Activated effector memory CD4-positive, alpha-beta T cell treated with anti-CD3 and anti-CD28 coated beads, Interleukin-2, amount 50 U/mL, for 16 hours (primary cell): Measurements from ENCODE around the gene U2AF2.
A peak's percentile ranks its signal among the peaks of the same experiment; 100 is the strongest.

Experiments used
- DNase-seq: peaks from one replicate; pipeline ENCODE4 v3.0.0-alpha.2; 2020

Gene U2AF2

GRCh38 chr19:55622242-55622969 is 32.4 kb upstream of the U2AF2 start:
- no peak for DNase-seq

DNA sequence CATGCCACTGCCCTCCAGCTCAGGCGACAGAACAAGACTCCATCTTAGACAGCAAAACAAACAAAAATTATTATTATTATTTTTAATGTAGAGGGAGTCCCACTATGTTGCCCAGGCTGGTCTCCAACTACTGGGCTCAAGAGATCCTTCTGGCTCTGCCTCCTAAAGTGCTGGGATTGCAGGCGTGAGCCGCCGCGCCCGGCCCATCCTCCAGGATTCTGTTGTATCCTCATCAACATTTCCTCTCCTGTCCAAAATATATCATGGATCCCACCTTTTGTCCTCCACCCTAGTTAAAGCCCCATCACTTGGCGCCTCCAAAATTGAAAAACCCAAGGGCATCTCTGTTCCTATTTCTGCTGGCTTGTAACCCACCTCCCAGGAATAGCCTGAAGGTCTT is 31.7 kb upstream of the U2AF2 start:
- DNase-seq = no peak

- DNase-seq = no peak
Observed at GRCh38 chr19:55623561-55623960, 31.3 kb upstream of the U2AF2 start.

- DNase-seq = peak; percentile 97
Observed at GRCh38 chr19:55624109-55625003, 30.5 kb upstream of the U2AF2 start, which contains the start of gene ZNF784. Gene ZNF784, minus strand, starts transcription at chr19:55624566. Its CDS starts 5 bp downstream, at chr19:55624561.

- DNase-seq = no peak
Observed at GRCh38 chr19:55625004-55625326, 29.9 kb upstream of the U2AF2 start.

GRCh38 chr19:55626350-55626749 is 28.5 kb upstream of the U2AF2 start:
- peak; percentile 82 for DNase-seq

DNA sequence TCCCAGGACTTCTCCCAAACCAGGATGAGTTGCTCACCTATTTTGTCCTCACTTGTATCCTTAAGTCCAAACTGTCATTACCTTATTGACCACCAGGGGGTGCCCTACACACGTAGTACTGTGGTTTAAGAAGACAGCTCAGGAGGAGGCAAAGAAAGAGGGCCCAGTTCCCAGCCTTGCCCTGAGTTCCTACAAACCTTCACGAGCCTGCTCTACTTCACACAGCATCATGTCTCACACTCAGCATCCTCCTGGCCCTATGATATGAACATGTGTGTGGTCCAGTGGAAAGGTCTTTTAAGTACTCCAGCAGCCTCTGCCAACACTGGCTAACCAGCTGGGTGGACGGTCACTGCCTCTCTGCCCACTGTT is 22.4 kb upstream of the U2AF2 start:
- DNase-seq = peak; percentile 91

DNA sequence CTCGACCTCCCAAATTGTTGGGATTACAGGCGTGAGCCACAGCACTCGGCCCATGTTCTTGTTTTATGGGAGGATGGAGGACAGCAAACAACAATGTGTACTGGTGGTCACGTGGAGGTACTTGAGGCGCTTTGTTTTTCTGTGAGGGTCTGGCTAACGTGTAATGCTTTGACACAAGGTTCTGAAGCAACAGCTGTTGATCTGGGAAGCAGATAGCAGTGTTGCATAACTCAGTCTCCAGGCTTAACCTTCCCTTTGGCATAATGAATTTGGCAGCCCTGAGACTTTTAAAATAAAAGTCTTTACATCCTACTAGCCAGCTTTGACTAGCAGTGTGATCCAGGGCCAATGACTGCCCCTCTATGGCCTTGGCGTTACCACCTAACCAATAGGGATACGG is 21.0 kb upstream of the U2AF2 start:
- DNase-seq = no peak

- DNase-seq = no peak
Observed at GRCh38 chr19:55635334-55635717, 19.5 kb upstream of the U2AF2 start.

DNA sequence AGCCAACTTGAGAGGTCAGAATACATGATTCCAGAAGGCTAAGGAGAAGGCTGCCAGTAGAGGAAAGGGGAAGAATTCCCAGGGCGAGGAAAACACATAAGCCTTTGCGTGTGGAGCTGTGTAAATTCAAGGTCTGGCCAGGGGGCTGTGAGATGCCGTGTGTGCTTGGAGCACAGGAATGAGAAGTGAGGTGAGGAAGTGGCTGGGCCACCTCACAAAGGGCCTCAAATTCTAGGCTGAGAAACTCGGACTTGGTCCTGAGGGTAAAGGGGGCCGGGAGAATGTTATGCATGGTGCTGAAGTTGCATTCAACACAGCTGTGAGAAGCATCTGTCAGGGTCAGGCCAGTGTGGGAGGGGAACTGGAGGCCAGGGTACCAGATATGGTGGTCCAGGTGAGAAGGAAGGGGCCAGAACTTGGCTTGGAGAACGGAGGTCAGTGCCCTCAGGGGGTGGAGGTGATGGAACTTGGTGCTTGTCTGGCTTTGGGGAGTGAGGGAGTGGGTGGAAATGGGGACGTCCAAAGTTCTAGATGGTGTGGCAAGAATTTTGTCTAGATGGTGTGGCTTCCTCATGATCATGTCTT is 18.9 kb upstream of the U2AF2 start:
- DNase-seq = no peak

DNA sequence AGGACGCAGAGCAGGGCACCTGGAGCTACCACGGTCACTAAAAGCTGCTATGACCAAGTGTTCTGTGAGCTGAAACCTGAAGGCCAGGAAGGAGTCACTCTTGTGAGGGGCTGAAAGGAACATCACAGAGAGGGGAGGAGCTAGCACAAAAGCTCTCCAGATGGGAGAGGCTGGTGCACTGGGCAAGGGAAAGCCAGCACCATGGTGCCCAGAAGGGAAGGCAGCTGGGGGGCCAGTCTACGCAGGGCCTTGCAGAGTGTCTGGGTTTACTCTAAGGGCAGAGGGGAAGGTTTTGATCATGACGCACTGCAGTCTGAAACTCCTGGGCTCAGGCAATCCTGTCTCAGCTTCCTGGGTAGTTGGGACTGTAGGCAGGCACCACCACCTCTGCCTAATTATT is 18.1 kb upstream of the U2AF2 start:
- no peak for DNase-seq

- no peak for DNase-seq
Observed at GRCh38 chr19:55637534-55637933, 17.3 kb upstream of the U2AF2 start.

DNA sequence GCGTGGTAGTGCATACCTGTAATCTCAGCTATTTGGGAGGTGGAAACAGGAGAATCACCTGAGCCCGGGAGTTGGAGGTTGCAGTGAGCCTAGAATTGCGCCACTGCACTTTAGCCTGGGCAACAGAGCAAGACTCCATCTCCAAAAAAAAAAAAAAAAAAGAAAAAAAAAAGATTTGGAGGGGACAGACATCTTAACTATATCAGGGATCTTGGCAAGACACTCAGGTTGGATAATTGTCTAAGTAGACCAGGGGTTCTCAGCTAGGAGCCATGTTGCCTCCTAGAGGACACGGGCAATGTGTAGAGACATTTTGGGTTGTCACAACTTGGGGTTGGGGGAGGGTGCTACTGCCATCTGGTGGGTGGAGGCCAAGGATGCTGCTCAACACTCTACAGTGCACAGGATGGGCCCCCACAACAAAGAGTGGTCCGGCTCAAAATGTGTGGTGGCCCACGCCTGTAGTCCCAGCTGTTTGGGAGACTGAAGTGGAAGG is 15.9 kb upstream of the U2AF2 start:
- DNase-seq = peak; percentile 88

GRCh38 chr19:55640043-55640576 is 14.7 kb upstream of the U2AF2 start:
- DNase-seq = peak; percentile 91

GRCh38 chr19:55640577-55641425 is 14.0 kb upstream of the U2AF2 start, which contains the start of gene ZNF580:
Gene ZNF580, plus strand, starts transcription at chr19:55641002. Its CDS starts 1,507 bp downstream, at chr19:55642509.
- DNase-seq = peak; percentile 86

DNA sequence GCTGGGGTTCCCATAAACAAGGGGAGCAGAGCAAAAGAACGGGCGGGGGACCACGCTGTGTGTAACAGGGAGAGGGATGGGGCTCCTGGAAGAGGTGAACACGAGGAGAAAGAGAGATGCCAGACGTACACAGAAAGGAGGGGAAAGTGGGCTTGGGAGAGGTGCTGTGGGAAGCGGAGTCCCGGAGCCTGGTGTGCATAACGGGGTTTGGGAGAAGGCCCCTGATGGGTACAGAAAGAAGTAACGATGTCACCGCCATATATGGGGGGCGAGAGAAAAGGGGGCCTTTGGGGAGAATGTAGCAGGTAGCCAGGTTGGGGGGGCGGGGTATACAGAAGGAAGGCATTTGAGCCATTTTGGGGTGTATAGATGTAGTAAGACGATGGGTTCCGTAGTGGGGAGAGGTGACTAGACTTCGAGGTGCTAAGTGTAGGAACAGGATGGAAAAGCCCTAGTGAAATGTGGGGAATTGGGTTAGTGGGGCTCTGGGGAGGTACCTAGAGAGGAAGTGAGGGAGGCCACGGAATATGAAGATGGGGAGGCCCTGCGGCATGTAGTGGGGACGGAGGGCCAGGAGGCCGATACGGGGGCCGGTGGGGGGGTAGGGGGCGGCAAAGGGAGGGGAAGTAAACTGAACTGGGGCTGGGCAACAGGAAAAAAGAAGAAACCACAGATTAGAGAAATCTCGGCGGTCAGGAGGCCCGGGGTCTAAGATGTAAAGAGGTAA is 13.2 kb upstream of the U2AF2 start:
- no peak for DNase-seq

GRCh38 chr19:55642153-55643002 is 12.5 kb upstream of the U2AF2 start:
- peak; percentile 76 for DNase-seq

- DNase-seq = peak; percentile 93
Observed at GRCh38 chr19:55643003-55643886, 11.6 kb upstream of the U2AF2 start, which contains the start of gene ZNF581. Gene ZNF581, plus strand, starts transcription at chr19:55643649. Its CDS starts 923 bp downstream, at chr19:55644572.

- DNase-seq = no peak
Observed at GRCh38 chr19:55643887-55644176, 11.0 kb upstream of the U2AF2 start.
